OCI-LY7 (cell line): ENCODE data around the gene TUSC2. TPM values are rescaled to one million over a fixed set of nuclear protein-coding genes. Genes with fewer than 3 reads are reported as not detected.

Source experiments
- BruUV-seq: library from RNA; stranded (reverse); fragments of 400-500 nt; replicated peaks from 2 replicates; lab custom pipeline; 2021; lab: Mats Ljungman, UMichigan
- CTCF ChIA-PET: fragments of 300-600 bp; sonication (Branson Sonifier 250); formaldehyde crosslinking; loops from one replicate; lab custom pipeline; 2022; ENCODE audit warnings: antibody characterized with exemption; ENCODE audit not compliant: unreplicated experiment; lab: Charles Lee
- POLR2A ChIA-PET: fragments of 300-600 bp; sonication (Branson Sonifier 250); formaldehyde crosslinking; loops from one replicate; lab custom pipeline; 2022; ENCODE audit warnings: antibody characterized with exemption; lab: Charles Lee
- DNase-seq: peaks from one replicate; pipeline ENCODE4 v3.0.0-alpha.2; 2015; ENCODE audit warnings: low spot score
- H2AFZ ChIP-seq: fragments of 200-600 bp; sonication (generic), shearing (Covaris generic); 2 replicates; pipeline ENCODE4 v1.6.1; 2014; ENCODE audit warnings: mild to moderate bottlenecking, antibody characterized with exemption, low read length, moderate library complexity
- H3K27ac ChIP-seq: fragments of 200-600 bp; sonication (generic); 2 replicates; pipeline ENCODE4 v1.5.1; 2014; ENCODE audit warnings: mixed run types, low read depth, mild to moderate bottlenecking, moderate library complexity, low read length, inconsistent platforms; ENCODE audit not compliant: poor library complexity, severe bottlenecking
- H3K36me3 ChIP-seq: fragments of 200-600 bp; sonication (generic); 2 replicates; pipeline ENCODE4 v1.6.1; 2014; ENCODE audit warnings: mild to moderate bottlenecking, antibody characterized with exemption, low read length, moderate library complexity, mixed read lengths; ENCODE audit not compliant: insufficient read depth
- H3K4me1 ChIP-seq: fragments of 200-600 bp; sonication (generic); 2 replicates; pipeline ENCODE4 v1.5.1; 2014; ENCODE audit warnings: mild to moderate bottlenecking, low read length; ENCODE audit not compliant: insufficient read depth, poor library complexity, severe bottlenecking
- H3K4me2 ChIP-seq: fragments of 200-600 bp; sonication (generic); 2 replicates; pipeline ENCODE4 v1.6.1; 2014; ENCODE audit warnings: mild to moderate bottlenecking, low read length
- H3K4me3 ChIP-seq: fragments of 200-600 bp; sonication (generic); 2 replicates; pipeline ENCODE4 v1.5.1; 2014; ENCODE audit warnings: mild to moderate bottlenecking, low read depth, low read length; ENCODE audit not compliant: poor library complexity, severe bottlenecking
- H3K79me2 ChIP-seq: fragments of 200-600 bp; sonication (generic); 2 replicates; pipeline ENCODE4 v1.6.1; 2016; ENCODE audit warnings: low read depth, mild to moderate bottlenecking, low read length, moderate library complexity, mixed read lengths; ENCODE audit not compliant: insufficient read depth
- H3K9me2 ChIP-seq: fragments of 200-600 bp; sonication (generic); 2 replicates; pipeline ENCODE4 v1.6.1; 2016; ENCODE audit warnings: mild to moderate bottlenecking, low read length, mixed read lengths; ENCODE audit not compliant: insufficient read depth
- H3K9me3 ChIP-seq: fragments of 200-600 bp; sonication (generic); 2 replicates; pipeline ENCODE4 v1.6.1; 2014; ENCODE audit warnings: mild to moderate bottlenecking, mixed run types, low read length, mixed read lengths
- H4K20me1 ChIP-seq: fragments of 200-600 bp; sonication (generic); 2 replicates; pipeline ENCODE4 v1.6.1; 2014; ENCODE audit warnings: mild to moderate bottlenecking, antibody characterized with exemption, low read length, moderate library complexity, mixed read lengths; ENCODE audit not compliant: insufficient read depth
- CTCF ChIP-seq: fragments of 200-600 bp; sonication (generic); conservative IDR thresholded peaks from 2 replicates; pipeline ENCODE4 v1.5.1; 2014; ENCODE audit warnings: mild to moderate bottlenecking, antibody characterized with exemption, low read length, moderate library complexity, mixed read lengths
- EZH2phosphoT487 ChIP-seq: fragments of 200-600 bp; sonication (generic); IDR thresholded peaks from 2 replicates; pipeline ENCODE4 v1.6.1; 2018; ENCODE audit warnings: low read depth, borderline replicate concordance, mild to moderate bottlenecking, mixed run types, antibody characterized with exemption, low read length, moderate library complexity, mixed read lengths
- intact Hi-C: fragments of 100-400 bp; cut with micrococcal nuclease; formaldehyde crosslinking; loops from one replicate; pipeline ENCODE4 v1.10.0; 2022; ENCODE audit not compliant: unreplicated experiment
- total RNA-seq, 2 experiments: library from RNA; depleted of rRNA in 1 of 2; stranded (reverse); fragments of >200 nt in 1 of 2; shearing (Covaris generic) in 1 of 2; gene quantifications; 2 replicates each; pipeline ENCODE4 v1.2.3, GENCODE V29; 2014 to 2022

Gene TUSC2
- total RNA-seq, 2 experiments from 2014 or later: 20.4 to 24.5 TPM

- H3K27ac ChIP-seq: peak overlapping the region; percentile 86
- CTCF ChIA-PET: interaction anchor here (1.1 kb wide), 1 partner anchor 12 kb away, joined by 5 read pairs; the partner anchor contains the start of genes CYB561D2 and NPRL2
- BruUV-seq: no TSS peak
- H3K79me2 ChIP-seq: peaks cover 36% of the 10 kb centered on the region
- H2AFZ ChIP-seq: peak overlapping the region; percentile 22; the same call in 1 of the 2 replicates
- peak overlapping the region; percentile 83 for H3K4me2 ChIP-seq
- intact Hi-C loops: loop anchor here (5.0 kb wide), 2 partner anchors 42 to 102 kb away; partner anchors contain the start of genes GNAI2, HYAL3 and NAA80
- peaks cover 3% of the 10 kb centered on the region for H4K20me1 ChIP-seq
- no peak for TF ChIP-seq EZH2phosphoT487
- TF ChIP-seq CTCF: no peak
- no peaks in the 10 kb centered on the region for H3K9me3 ChIP-seq
- POLR2A ChIA-PET: interaction anchor here (0.5 to 3.2 kb wide), 6 partner anchors 11 to 1204 kb away, joined by 3 to 28 read pairs (median 8); partner anchors contain the start of genes CYB561D2, GNAI2, IFRD2 and NPRL2
- peak; percentile 44 for DNase-seq
- H3K9me2 ChIP-seq: no peaks in the 10 kb centered on the region
- H3K36me3 ChIP-seq: peaks cover 23% of the 10 kb centered on the region
- peaks cover 54% of the 10 kb centered on the region for H3K4me1 ChIP-seq
- peak overlapping the region; percentile 90 for H3K4me3 ChIP-seq
These were observed 10.9 kb upstream of the TUSC2 start for GRCh38 chr3:50338965-50339364.

GRCh38 chr3:50337175-50337861 lies 9.3 kb upstream of the TUSC2 start:
- Histone ChIP-seq H2AFZ (no peak overlapping the region; the same call in 1 of the 2 replicates), H3K36me3 (peaks cover 37% of the 10 kb centered on the region), H3K79me2 (peaks cover 50% of the 10 kb centered on the region), H3K4me3 (peak overlapping the region; percentile 90), H3K9me3 (no peaks in the 10 kb centered on the region), H3K4me1 (peaks cover 63% of the 10 kb centered on the region), H3K27ac (peak overlapping the region; percentile 86), H3K4me2 (peak overlapping the region; percentile 90), H3K9me2 (no peaks in the 10 kb centered on the region), H4K20me1 (peaks cover 5% of the 10 kb centered on the region)
- no peak for TF ChIP-seq EZH2phosphoT487
- TF ChIP-seq CTCF: no peak
- peak; percentile 98 for DNase-seq
- ChIA-PET CTCF (interaction anchor here (0.6 to 1.7 kb wide), 9 partner anchors 9 to 318 kb away, joined by 3 to 7 read pairs (median 3); partner anchors contain the start of genes HYAL3 and NAA80), POLR2A (interaction anchor here (0.6 to 3.2 kb wide), 14 partner anchors 9 to 109 kb away, joined by 3 to 28 read pairs (median 6); partner anchors contain the start of genes CYB561D2, HYAL3, IFRD2 and NAA80)
- intact Hi-C loops: loop anchor here (5.0 kb wide), 2 partner anchors 40 to 100 kb away; partner anchors contain the start of genes GNAI2, HYAL3 and NAA80
- BruUV-seq: no TSS peak
